ENCODE data around the gene IQGAP1. TPM values are rescaled to one million over a fixed set of nuclear protein-coding genes. Genes with fewer than 3 reads are reported as not detected.

The IQGAP1 gene
- total and polyA plus RNA-seq, 4 donors: 9.2 to 50.1 (median 24.5) TPM

DNA sequence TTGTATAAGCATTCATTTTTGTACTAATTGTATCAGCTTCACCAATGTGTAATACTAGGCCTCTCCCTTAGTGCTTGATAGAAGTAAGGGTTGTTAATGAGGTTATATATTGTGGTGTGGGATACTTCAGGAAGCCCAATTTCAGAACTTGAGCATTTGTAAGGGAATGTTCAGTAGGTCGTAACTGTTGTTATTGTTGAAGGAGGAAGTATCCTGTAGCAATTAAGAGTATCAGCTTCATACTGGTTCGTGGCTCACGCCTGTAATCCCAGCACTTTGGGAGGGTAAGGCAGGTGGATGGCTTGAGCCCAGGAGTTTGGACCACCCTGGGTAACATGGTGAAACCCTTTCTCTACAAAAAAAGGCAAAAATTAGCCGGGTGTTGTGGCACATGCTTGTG is 30.6 kb downstream of the IQGAP1 start:
- WGBS: 81% methylated on average over 4 of the region's 4 CpGs
- DNase-seq (ENCODE audit: low spot score): no peak
- no peak overlapping the region for H3K4me3 ChIP-seq (ENCODE audit: low read depth in 1 of 3, low read length in 3 of 3)
- no peaks in the 10 kb centered on the region for H3K9me3 ChIP-seq (ENCODE audit: control insufficient read depth in 4 of 4, low read length in 3 of 4)
- TF ChIP-seq, protein P1, sequence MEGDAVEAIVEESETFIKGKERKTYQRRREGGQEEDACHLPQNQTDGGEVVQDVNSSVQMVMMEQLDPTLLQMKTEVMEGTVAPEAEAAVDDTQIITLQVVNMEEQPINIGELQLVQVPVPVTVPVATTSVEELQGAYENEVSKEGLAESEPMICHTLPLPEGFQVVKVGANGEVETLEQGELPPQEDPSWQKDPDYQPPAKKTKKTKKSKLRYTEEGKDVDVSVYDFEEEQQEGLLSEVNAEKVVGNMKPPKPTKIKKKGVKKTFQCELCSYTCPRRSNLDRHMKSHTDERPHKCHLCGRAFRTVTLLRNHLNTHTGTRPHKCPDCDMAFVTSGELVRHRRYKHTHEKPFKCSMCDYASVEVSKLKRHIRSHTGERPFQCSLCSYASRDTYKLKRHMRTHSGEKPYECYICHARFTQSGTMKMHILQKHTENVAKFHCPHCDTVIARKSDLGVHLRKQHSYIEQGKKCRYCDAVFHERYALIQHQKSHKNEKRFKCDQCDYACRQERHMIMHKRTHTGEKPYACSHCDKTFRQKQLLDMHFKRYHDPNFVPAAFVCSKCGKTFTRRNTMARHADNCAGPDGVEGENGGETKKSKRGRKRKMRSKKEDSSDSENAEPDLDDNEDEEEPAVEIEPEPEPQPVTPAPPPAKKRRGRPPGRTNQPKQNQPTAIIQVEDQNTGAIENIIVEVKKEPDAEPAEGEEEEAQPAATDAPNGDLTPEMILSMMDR (IDR thresholded peaks at IDR 0.05; ENCODE audit: low read depth, low read length, missing input control): no peak
- TF ChIP-seq GABPA (IDR thresholded peaks at IDR 0.05 in 1 of 2, conservative IDR thresholded peaks at IDR 0.05 in 1 of 2) (no peak), FOXA1 (IDR thresholded peaks at IDR 0.05) (no peak), EGR1 (IDR thresholded peaks at IDR 0.05; ENCODE audit: low read depth in 2 of 2) (no peak), HNF4A (conservative IDR thresholded peaks at IDR 0.05) (no peak), RAD21 (IDR thresholded peaks at IDR 0.05) (no peak), JUND (IDR thresholded peaks at IDR 0.05) (no peak), NR2F2 (IDR thresholded peaks at IDR 0.05) (no peak)
- H3K9ac ChIP-seq (ENCODE audit: low read depth in 1 of 2, low read length in 2 of 2): no peak overlapping the region
- H3K27ac ChIP-seq (ENCODE audit: low read depth in 1 of 2, low read length in 2 of 2): no peak overlapping the region
- H3K4me1 ChIP-seq (ENCODE audit: control insufficient read depth in 4 of 4, insufficient read depth in 4 of 4, low read length in 3 of 4): peaks cover 0 to 7% (median 4%) of the 10 kb centered on the region in 4 donors
- no peaks in the 10 kb centered on the region for H3K27me3 ChIP-seq (ENCODE audit: control insufficient read depth in 4 of 4, insufficient read depth in 4 of 4, low read length in 3 of 4)
- no peaks in the 10 kb centered on the region for H3K36me3 ChIP-seq (ENCODE audit: control insufficient read depth in 4 of 4, insufficient read depth in 3 of 4, low read depth in 1 of 4, low read length in 3 of 4)

DNA sequence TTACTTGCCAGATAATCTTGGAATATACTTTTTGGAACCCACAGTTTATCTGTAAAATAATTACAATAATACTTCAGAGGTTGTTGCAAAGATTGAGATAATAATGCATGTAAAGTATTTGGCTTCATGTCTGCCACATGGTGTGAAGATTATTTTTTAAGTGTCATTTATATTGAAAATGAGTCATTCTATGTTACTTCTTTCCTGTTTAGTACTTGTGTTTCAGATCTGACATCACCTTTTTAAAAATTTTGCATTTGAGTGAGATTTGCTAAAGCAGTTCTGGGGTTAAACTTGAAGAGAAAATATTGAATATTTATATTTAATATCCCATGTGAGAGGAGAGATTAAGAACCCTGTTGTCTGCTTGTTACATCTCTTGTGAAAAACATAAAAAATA is 31.2 kb downstream of the IQGAP1 start:
- Histone ChIP-seq H3K4me3 (ENCODE audit: low read depth in 1 of 3, low read length in 3 of 3) (no peak overlapping the region), H3K9ac (ENCODE audit: low read depth in 1 of 2, low read length in 2 of 2) (no peak overlapping the region), H3K36me3 (ENCODE audit: control insufficient read depth in 4 of 4, insufficient read depth in 3 of 4, low read depth in 1 of 4, low read length in 3 of 4) (no peaks in the 10 kb centered on the region), H3K4me1 (ENCODE audit: control insufficient read depth in 4 of 4, insufficient read depth in 4 of 4, low read length in 3 of 4) (peaks cover 0 to 7% (median 4%) of the 10 kb centered on the region in 4 donors), H3K27ac (ENCODE audit: low read depth in 1 of 2, low read length in 2 of 2) (no peak overlapping the region), H3K9me3 (ENCODE audit: control insufficient read depth in 4 of 4, low read length in 3 of 4) (no peaks in the 10 kb centered on the region), H3K27me3 (ENCODE audit: control insufficient read depth in 4 of 4, insufficient read depth in 4 of 4, low read length in 3 of 4) (no peaks in the 10 kb centered on the region)
- TF ChIP-seq HNF4A (conservative IDR thresholded peaks at IDR 0.05) (no peak), TAF1 (conservative IDR thresholded peaks at IDR 0.05) (no peak), RAD21 (IDR thresholded peaks at IDR 0.05) (no peak), SP1 (IDR thresholded peaks at IDR 0.05) (no peak), EGR1 (IDR thresholded peaks at IDR 0.05; ENCODE audit: low read depth in 2 of 2) (no peak), FOXA1 (IDR thresholded peaks at IDR 0.05) (no peak)
- DNase-seq (ENCODE audit: low spot score): no peak

DNA sequence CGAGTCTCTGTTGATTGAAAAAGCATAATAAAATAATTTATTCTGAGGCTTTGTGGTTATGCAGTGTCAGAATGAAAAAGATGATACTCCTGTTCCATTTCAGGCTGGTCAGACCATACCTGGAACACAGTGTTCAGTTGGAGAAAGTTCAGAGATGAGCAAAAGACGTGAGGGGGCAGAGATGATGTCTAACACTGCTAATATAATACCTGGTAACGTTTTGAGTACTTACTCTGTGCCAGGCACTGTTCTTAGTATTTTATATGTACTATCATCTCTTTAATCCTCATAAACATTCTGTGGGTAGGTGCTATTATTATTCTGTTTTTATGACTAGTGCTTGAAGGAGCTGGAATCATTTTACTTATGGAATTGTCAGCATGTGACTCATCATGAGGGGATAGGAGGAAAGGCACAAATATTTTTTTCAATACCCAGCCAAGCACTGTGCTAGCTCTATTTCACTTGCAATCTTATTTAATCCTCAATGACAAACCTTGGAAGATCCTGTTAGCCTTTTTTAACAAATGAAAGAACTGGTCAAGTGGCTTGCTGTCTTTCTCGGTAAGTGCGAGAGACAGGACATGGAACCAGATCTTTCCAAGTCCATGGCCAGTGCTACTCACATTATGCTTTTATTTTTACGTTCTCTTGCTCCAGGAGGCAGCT is 31.8 kb downstream of the IQGAP1 start:
- Histone ChIP-seq H3K4me3 (ENCODE audit: low read depth in 1 of 3, low read length in 3 of 3) (no peak overlapping the region), H3K9me3 (ENCODE audit: control insufficient read depth in 4 of 4, low read length in 3 of 4) (no peaks in the 10 kb centered on the region), H3K27me3 (ENCODE audit: control insufficient read depth in 4 of 4, insufficient read depth in 4 of 4, low read length in 3 of 4) (no peaks in the 10 kb centered on the region), H3K4me1 (ENCODE audit: control insufficient read depth in 4 of 4, insufficient read depth in 4 of 4, low read length in 3 of 4) (peaks cover 0 to 7% (median 4%) of the 10 kb centered on the region in 4 donors), H3K27ac (ENCODE audit: low read depth in 1 of 2, low read length in 2 of 2) (no peak overlapping the region), H3K36me3 (ENCODE audit: control insufficient read depth in 4 of 4, insufficient read depth in 3 of 4, low read depth in 1 of 4, low read length in 3 of 4) (no peaks in the 10 kb centered on the region), H3K9ac (ENCODE audit: low read depth in 1 of 2, low read length in 2 of 2) (no peak overlapping the region)
- WGBS: 82% methylated on average over 6 of the region's 6 CpGs
- no peak for DNase-seq (ENCODE audit: low spot score)
- no peak for TF ChIP-seq YY1 (IDR thresholded peaks at IDR 0.05)
- TF ChIP-seq NR2F2 (IDR thresholded peaks at IDR 0.05): no peak
- TF ChIP-seq GABPA (IDR thresholded peaks at IDR 0.05 in 1 of 2, conservative IDR thresholded peaks at IDR 0.05 in 1 of 2): no peak
- no peak for TF ChIP-seq RXRA (IDR thresholded peaks at IDR 0.05)

DNA sequence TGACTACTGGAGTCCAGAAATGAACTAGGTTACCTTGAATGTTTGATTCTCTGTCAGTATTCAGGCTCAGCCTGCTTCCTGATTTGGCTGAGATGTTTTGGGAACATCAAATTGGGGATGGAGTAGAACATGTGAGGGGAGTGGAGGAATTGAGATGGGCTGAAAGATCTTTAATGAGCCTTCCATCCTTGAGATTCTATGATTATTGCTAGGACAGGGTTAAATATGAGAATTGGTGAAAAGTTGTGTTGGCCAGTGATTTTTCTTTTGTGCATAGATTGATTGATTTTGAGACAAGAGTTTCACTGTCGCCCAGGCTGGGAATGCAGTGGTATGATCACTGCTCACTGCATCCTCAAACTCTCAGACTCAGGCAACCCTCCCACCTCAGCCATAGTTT is 32.4 kb downstream of the IQGAP1 start:
- no peaks in the 10 kb centered on the region for H3K27me3 ChIP-seq (ENCODE audit: control insufficient read depth in 4 of 4, insufficient read depth in 4 of 4, low read length in 3 of 4)
- no peaks in the 10 kb centered on the region for H3K9me3 ChIP-seq (ENCODE audit: control insufficient read depth in 4 of 4, low read length in 3 of 4)
- H3K9ac ChIP-seq (ENCODE audit: low read depth in 1 of 2, low read length in 2 of 2): no peak overlapping the region
- no peak overlapping the region for H3K27ac ChIP-seq (ENCODE audit: low read depth in 1 of 2, low read length in 2 of 2)
- no peaks in the 10 kb centered on the region for H3K36me3 ChIP-seq (ENCODE audit: control insufficient read depth in 4 of 4, insufficient read depth in 3 of 4, low read depth in 1 of 4, low read length in 3 of 4)
- no peak for DNase-seq (ENCODE audit: low spot score)
- no peak overlapping the region for H3K4me3 ChIP-seq (ENCODE audit: low read depth in 1 of 3, low read length in 3 of 3)
- WGBS: 92% methylated on average over 1 of the region's 1 CpG
- TF ChIP-seq HNF4G (IDR thresholded peaks at IDR 0.05) (no peak), NR2F2 (IDR thresholded peaks at IDR 0.05) (no peak), EGR1 (IDR thresholded peaks at IDR 0.05; ENCODE audit: low read depth in 2 of 2) (no peak), SP1 (IDR thresholded peaks at IDR 0.05) (no peak)
- TF ChIP-seq, protein P1 (IDR thresholded peaks at IDR 0.05; ENCODE audit: low read depth, low read length, missing input control): no peak
- peaks cover 0 to 7% (median 4%) of the 10 kb centered on the region in 4 donors for H3K4me1 ChIP-seq (ENCODE audit: control insufficient read depth in 4 of 4, insufficient read depth in 4 of 4, low read length in 3 of 4)

Measured in liver (tissue), 9 donors.